HCT116 (cell line): ENCODE data around the gene IQCK.

ENCODE experiments used
- TF ChIP-seq, protein P1 (sequence below): IDR thresholded peaks from 2 replicates; pipeline ENCODE4 v1.6.1; 2012; ENCODE audit warnings: low read depth
- TF ChIP-seq, protein P2 (sequence below): IDR thresholded peaks from 2 replicates; pipeline ENCODE4 v1.6.1; 2011; ENCODE audit warnings: mild to moderate bottlenecking, low read length, moderate library complexity; ENCODE audit not compliant: insufficient replicate concordance; ENCODE audit errors: extremely low read depth
- TF ChIP-seq, protein P3 (sequence below), 3 experiments: fragments of 200-600 bp in 1 of 3; sonication (generic) in 1 of 3; IDR thresholded peaks in 2 of 3; conservative IDR thresholded peaks in 1 of 3; 2 replicates each; pipeline ENCODE4 v1.5.1; 2012 to 2017; ENCODE audit warnings: low read depth in 2 of 3, low read length in 2 of 3, antibody characterized with exemption in 1 of 3, borderline replicate concordance in 1 of 3, control low read depth in 1 of 3, mild to moderate bottlenecking in 1 of 3, mixed read lengths in 1 of 3, mixed run types in 1 of 3, moderate library complexity in 1 of 3; ENCODE audit not compliant: insufficient read depth in 1 of 3

DNA sequence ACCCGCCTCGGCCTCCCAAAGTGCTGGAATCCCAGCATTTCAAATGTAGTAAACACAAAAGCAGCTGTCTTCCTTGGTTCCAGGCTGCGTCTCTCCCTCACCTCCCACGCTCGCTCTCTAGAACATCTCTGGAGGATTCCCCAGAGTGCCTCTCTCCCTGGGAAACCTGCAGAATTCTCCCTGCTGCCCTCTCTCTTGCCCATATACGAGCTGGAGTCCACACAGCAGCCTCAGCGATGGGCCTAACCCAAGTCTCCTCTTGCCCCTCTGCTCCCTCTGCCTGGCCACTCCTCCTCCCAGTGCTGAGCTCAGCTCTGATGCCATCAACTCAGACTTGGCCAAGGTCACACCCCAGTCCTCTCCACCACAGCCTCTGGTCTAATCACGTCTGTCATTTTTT is 156.0 kb downstream of the IQCK start:
- TF ChIP-seq, protein P1, sequence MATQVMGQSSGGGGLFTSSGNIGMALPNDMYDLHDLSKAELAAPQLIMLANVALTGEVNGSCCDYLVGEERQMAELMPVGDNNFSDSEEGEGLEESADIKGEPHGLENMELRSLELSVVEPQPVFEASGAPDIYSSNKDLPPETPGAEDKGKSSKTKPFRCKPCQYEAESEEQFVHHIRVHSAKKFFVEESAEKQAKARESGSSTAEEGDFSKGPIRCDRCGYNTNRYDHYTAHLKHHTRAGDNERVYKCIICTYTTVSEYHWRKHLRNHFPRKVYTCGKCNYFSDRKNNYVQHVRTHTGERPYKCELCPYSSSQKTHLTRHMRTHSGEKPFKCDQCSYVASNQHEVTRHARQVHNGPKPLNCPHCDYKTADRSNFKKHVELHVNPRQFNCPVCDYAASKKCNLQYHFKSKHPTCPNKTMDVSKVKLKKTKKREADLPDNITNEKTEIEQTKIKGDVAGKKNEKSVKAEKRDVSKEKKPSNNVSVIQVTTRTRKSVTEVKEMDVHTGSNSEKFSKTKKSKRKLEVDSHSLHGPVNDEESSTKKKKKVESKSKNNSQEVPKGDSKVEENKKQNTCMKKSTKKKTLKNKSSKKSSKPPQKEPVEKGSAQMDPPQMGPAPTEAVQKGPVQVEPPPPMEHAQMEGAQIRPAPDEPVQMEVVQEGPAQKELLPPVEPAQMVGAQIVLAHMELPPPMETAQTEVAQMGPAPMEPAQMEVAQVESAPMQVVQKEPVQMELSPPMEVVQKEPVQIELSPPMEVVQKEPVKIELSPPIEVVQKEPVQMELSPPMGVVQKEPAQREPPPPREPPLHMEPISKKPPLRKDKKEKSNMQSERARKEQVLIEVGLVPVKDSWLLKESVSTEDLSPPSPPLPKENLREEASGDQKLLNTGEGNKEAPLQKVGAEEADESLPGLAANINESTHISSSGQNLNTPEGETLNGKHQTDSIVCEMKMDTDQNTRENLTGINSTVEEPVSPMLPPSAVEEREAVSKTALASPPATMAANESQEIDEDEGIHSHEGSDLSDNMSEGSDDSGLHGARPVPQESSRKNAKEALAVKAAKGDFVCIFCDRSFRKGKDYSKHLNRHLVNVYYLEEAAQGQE: no peak
- TF ChIP-seq, protein P2, sequence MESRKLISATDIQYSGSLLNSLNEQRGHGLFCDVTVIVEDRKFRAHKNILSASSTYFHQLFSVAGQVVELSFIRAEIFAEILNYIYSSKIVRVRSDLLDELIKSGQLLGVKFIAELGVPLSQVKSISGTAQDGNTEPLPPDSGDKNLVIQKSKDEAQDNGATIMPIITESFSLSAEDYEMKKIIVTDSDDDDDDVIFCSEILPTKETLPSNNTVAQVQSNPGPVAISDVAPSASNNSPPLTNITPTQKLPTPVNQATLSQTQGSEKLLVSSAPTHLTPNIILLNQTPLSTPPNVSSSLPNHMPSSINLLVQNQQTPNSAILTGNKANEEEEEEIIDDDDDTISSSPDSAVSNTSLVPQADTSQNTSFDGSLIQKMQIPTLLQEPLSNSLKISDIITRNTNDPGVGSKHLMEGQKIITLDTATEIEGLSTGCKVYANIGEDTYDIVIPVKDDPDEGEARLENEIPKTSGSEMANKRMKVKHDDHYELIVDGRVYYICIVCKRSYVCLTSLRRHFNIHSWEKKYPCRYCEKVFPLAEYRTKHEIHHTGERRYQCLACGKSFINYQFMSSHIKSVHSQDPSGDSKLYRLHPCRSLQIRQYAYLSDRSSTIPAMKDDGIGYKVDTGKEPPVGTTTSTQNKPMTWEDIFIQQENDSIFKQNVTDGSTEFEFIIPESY: no peak
- TF ChIP-seq, protein P3, sequence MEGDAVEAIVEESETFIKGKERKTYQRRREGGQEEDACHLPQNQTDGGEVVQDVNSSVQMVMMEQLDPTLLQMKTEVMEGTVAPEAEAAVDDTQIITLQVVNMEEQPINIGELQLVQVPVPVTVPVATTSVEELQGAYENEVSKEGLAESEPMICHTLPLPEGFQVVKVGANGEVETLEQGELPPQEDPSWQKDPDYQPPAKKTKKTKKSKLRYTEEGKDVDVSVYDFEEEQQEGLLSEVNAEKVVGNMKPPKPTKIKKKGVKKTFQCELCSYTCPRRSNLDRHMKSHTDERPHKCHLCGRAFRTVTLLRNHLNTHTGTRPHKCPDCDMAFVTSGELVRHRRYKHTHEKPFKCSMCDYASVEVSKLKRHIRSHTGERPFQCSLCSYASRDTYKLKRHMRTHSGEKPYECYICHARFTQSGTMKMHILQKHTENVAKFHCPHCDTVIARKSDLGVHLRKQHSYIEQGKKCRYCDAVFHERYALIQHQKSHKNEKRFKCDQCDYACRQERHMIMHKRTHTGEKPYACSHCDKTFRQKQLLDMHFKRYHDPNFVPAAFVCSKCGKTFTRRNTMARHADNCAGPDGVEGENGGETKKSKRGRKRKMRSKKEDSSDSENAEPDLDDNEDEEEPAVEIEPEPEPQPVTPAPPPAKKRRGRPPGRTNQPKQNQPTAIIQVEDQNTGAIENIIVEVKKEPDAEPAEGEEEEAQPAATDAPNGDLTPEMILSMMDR (IDR thresholded peaks at IDR 0.05 in 2 of 3, conservative IDR thresholded peaks at IDR 0.05 in 1 of 3; ENCODE audit: borderline replicate concordance in 1 of 3, insufficient read depth in 1 of 3, low read depth in 2 of 3, low read length in 2 of 3): no peak
